GM12864 (cell line): ENCODE measurements around the gene ZNF483.
"Not testable (repeated sequence)": the region's sequence is repeated elsewhere in the genome, so short reads cannot be mapped to it uniquely, and the experiment has no call there.

ENCODE experiments used
- DNase-seq: peaks from one replicate; pipeline ENCODE4 v3.0.0-alpha.2; 2011; ENCODE audit warnings: low read depth
- H3K4me3 ChIP-seq: 2 replicates; pipeline ENCODE4 v1.5.1; 2011; ENCODE audit warnings: mild to moderate bottlenecking, low read depth, low read length, control low read depth
- TF ChIP-seq, protein P1 (sequence below): IDR thresholded peaks from 2 replicates; pipeline ENCODE4 v1.5.1; 2011; ENCODE audit warnings: low read depth, mild to moderate bottlenecking, moderate library complexity, low read length, control low read depth, inconsistent platforms; ENCODE audit errors: missing control alignments

The ZNF483 gene

DNA sequence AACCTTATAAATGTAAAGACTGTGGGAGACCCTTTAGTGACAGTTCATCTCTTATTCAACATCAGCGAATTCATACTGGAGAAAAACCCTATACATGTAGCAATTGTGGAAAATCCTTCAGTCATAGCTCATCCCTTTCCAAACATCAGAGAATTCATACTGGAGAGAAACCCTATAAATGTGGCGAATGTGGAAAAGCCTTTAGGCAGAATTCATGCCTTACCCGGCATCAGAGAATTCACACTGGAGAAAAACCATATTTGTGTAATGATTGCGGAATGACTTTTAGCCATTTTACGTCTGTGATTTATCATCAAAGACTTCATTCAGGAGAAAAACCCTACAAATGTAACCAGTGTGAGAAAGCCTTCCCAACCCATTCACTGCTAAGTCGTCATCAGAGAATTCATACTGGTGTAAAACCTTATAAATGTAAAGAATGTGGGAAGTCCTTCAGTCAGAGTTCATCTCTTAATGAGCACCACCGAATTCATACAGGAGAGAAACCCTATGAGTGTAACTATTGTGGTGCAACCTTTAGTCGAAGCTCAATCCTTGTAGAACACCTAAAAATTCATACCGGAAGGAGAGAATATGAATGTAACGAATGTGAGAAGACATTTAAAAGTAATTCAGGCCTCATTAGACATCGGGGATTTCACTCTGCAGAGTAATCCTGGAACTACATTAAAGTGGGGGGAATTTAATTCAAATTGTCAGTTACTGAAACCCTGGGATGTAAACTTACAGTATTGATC is 17.7 kb downstream of the ZNF483 start:
- H3K4me3 ChIP-seq, result no peak overlapping the region
- DNase-seq, result no peak
- TF ChIP-seq, protein P1, sequence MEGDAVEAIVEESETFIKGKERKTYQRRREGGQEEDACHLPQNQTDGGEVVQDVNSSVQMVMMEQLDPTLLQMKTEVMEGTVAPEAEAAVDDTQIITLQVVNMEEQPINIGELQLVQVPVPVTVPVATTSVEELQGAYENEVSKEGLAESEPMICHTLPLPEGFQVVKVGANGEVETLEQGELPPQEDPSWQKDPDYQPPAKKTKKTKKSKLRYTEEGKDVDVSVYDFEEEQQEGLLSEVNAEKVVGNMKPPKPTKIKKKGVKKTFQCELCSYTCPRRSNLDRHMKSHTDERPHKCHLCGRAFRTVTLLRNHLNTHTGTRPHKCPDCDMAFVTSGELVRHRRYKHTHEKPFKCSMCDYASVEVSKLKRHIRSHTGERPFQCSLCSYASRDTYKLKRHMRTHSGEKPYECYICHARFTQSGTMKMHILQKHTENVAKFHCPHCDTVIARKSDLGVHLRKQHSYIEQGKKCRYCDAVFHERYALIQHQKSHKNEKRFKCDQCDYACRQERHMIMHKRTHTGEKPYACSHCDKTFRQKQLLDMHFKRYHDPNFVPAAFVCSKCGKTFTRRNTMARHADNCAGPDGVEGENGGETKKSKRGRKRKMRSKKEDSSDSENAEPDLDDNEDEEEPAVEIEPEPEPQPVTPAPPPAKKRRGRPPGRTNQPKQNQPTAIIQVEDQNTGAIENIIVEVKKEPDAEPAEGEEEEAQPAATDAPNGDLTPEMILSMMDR, result no peak

DNA sequence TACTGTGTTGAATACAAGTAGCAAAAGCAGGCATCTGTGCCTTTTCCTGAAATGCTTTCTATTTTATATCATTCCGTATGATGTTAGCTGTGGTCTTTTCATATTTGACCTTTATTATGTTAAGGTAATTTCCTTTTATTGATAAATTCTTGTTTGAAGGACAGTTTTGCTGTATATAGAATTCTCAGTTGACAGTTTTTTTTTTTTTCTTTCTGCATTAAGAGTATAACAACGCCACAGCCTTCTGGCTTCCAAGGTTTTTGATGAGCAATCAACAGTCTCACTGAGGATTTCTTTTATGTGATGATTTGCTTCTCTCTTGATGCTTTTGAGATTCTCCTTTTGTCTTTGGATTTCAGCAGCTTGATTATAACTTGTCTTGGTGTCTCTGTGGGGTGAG is 23.6 kb downstream of the ZNF483 start:
- H3K4me3 ChIP-seq, result no peak overlapping the region
- DNase-seq, result no peak
- TF ChIP-seq, protein P1, result no peak

DNA sequence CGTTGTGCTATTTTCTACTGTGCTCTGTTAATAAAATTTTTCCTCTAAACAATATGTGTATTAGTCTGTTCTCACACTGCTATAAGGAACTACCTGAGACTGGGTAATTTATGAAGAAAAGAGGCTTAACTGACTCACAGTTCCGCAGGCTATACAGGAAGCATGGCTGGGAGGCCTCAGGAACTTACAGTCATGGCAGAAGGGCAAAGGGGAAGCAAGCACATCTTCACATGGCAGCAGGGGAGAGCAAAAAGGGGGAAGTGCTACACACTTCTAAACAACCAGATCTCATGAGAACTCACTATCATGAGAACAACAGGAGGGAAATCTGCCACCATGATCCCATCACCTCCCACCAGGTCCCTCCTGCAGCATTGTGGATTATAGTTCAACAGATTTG is 30.4 kb downstream of the ZNF483 start:
- not testable (repeated sequence) for H3K4me3 ChIP-seq, DNase-seq

DNA sequence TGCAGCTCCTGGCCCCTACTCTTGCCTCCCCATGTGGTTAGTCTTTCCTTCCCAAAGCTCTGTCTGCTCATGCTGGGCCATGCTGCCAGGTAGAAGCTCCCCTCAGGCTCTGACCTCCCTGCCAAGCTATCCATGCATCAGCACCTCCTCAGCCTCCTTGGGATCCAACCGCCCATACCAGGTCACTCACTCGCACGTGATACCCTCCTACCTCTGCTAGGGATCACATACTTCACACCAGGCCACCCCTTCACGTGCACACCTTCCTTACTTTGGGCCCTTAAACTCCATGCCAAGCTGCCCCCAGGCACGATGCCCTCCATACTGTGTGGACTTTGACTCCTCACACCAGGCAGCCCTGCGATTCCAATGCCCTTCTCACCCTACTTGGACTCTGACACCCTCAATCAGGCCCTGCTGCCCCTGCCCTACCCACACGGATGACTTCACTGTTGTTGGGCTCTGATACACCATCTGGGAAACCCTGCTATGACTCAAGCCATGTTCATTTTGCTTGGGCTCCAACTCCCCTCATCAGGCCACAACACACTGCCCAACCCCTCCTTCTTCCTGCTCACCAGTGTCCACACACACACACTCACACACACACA is 34.1 kb downstream of the ZNF483 start:
- TF ChIP-seq, protein P1, result no peak
- no peak overlapping the region for H3K4me3 ChIP-seq
- no peak for DNase-seq

GRCh38 chr9:111561165-111561719 is 36.3 kb downstream of the ZNF483 start:
- TF ChIP-seq, protein P1, result no peak
- DNase-seq, result no peak

GRCh38 chr9:111566234-111566633 is 41.3 kb downstream of the ZNF483 start:
- no peak overlapping the region for H3K4me3 ChIP-seq
- DNase-seq, result no peak
- TF ChIP-seq, protein P1, result no peak

More at GRCh38 chr9:111561165-111561719, 36.3 kb downstream of the ZNF483 start:
- H3K4me3 ChIP-seq, result no peak overlapping the region

GRCh38 chr9:111568127-111568526 is 43.1 kb downstream of the ZNF483 start:
- DNase-seq, H3K4me3 ChIP-seq: not testable (repeated sequence)
